HepG2 (cell line): ENCODE measurements around the gene GALR2. TPM values are rescaled to one million over a fixed set of nuclear protein-coding genes. Genes with fewer than 3 reads are reported as not detected.

Experiments used
- ATAC-seq: fragments of 200-7000 bp; cut with Tn5 transposase; 3 replicates; pipeline ENCODE4 v1.9.1; 2020; ENCODE audit warnings: mild to moderate bottlenecking, moderate library complexity
- BruUV-seq: library from RNA; stranded (reverse); fragments of 400-500 nt; replicated peaks from 2 replicates; lab custom pipeline; 2021; lab: Mats Ljungman, UMichigan
- CTCF ChIA-PET: fragments of 300-600 bp; formaldehyde crosslinking; extraction: SDS; loops from one replicate; lab custom pipeline; 2021; ENCODE audit warnings: low total read pairs, inconsistent platforms, low intra/inter-chr PET ratio; lab: Yijun Ruan, JAX
- POLR2A ChIA-PET: fragments of 350-600 bp; sonication (Branson Sonifier 250); formaldehyde crosslinking; loops from one replicate; lab custom pipeline; 2020; ENCODE audit warnings: antibody characterized with exemption, inconsistent platforms; lab: Yijun Ruan, JAX
- DNase-seq: peaks from one replicate; pipeline ENCODE4 v3.0.0-alpha.2; 2015; ENCODE audit warnings: low spot score
- FAIRE-seq: peaks from 3 replicates; lab custom pipeline; 2011; peaks lifted over from hg19 to GRCh38; lab: Jason Lieb, UNC
- H2AFZ ChIP-seq: one replicate; pipeline ENCODE4 v1.6.1; 2011; ENCODE audit warnings: low read length, inconsistent platforms
- H3K27ac ChIP-seq: fragments of 300-600 bp; 3 replicates; pipeline ENCODE4 v1.8.0; 2011; ENCODE audit warnings: mixed run types, mild to moderate bottlenecking, mixed read lengths, low read length, inconsistent platforms; ENCODE audit not compliant: insufficient read depth; ENCODE audit errors: extremely low read length
- H3K27me3 ChIP-seq, 2 experiments: fragments of 200-600 bp in 1 of 2; 2 replicates in 1 of 2; 3 replicates in 1 of 2; pipeline versions ENCODE4 v1.6.0 to v1.8.0; 2011; ENCODE audit warnings: low read length in 2 of 2, mild to moderate bottlenecking in 2 of 2, moderate library complexity in 2 of 2, inconsistent platforms in 1 of 2; ENCODE audit not compliant: insufficient read depth in 2 of 2, control insufficient read depth in 1 of 2
- H3K36me3 ChIP-seq, 2 experiments: fragments of 200-600 bp in 1 of 2; replicated peaks in 1 of 2; 2 replicates in 1 of 2; 3 replicates in 1 of 2; pipeline versions ENCODE4 v1.5.1 to v1.8.0; 2011; ENCODE audit warnings: low read length in 2 of 2, inconsistent platforms in 1 of 2; ENCODE audit not compliant: insufficient read depth in 2 of 2, control insufficient read depth in 1 of 2
- H3K4me1 ChIP-seq: 2 replicates; pipeline ENCODE4 v1.5.1; 2012; ENCODE audit warnings: low read length, inconsistent platforms; ENCODE audit not compliant: insufficient read depth
- H3K4me2 ChIP-seq: 2 replicates; pipeline ENCODE4 v1.6.0; 2011; ENCODE audit warnings: low read depth, low read length, inconsistent platforms
- H3K4me3 ChIP-seq, 3 experiments: fragments of 200-600 bp in 1 of 3; sonication (generic), shearing (Covaris generic) in 1 of 3; replicated peaks in 1 of 3; 2 replicates each; pipeline ENCODE4 v1.5.1; 2011 to 2016; ENCODE audit warnings: low read length in 3 of 3, inconsistent platforms in 2 of 3, low read depth in 2 of 3, mild to moderate bottlenecking in 2 of 3, control low read depth in 1 of 3, mixed read lengths in 1 of 3; ENCODE audit not compliant: insufficient read depth in 1 of 3
- H3K79me2 ChIP-seq: one replicate; pipeline ENCODE4 v1.6.1; 2011; ENCODE audit warnings: low read length, inconsistent platforms; ENCODE audit not compliant: insufficient read depth
- H3K9ac ChIP-seq: 2 replicates; pipeline ENCODE4 v1.6.0; 2011; ENCODE audit warnings: mild to moderate bottlenecking, low read depth, low read length, inconsistent platforms; ENCODE audit not compliant: insufficient read depth
- H3K9me3 ChIP-seq: 2 replicates; pipeline ENCODE4 v1.5.1; 2012; ENCODE audit warnings: mild to moderate bottlenecking, low read length
- H4K20me1 ChIP-seq: 2 replicates; pipeline ENCODE4 v1.6.0; 2011; ENCODE audit warnings: inconsistent platforms, mild to moderate bottlenecking, low read length, moderate library complexity; ENCODE audit not compliant: insufficient read depth
- AKAP8 ChIP-seq: sonication (generic); formaldehyde crosslinking; IDR thresholded peaks from 2 replicates; pipeline ENCODE4 v1.5.1; 2020; ENCODE audit warnings: mild to moderate bottlenecking, missing genetic modification reagents
- GPN1 ChIP-seq: sonication (generic); formaldehyde crosslinking; IDR thresholded peaks from 2 replicates; pipeline ENCODE4 v1.5.1; 2020; ENCODE audit warnings: missing genetic modification reagents, borderline replicate concordance
- KAT7 ChIP-seq: IDR thresholded peaks from 2 replicates; pipeline ENCODE4 v1.6.1; 2018; ENCODE audit warnings: borderline replicate concordance, missing compliant biosample characterization
- ZNF326 ChIP-seq: sonication (generic); formaldehyde crosslinking; IDR thresholded peaks from 2 replicates; pipeline ENCODE4 v1.4.0; 2020; ENCODE audit warnings: missing genetic modification reagents, borderline replicate concordance
- ZSCAN22 ChIP-seq: sonication (generic); formaldehyde crosslinking; IDR thresholded peaks from 2 replicates; pipeline ENCODE4 v1.4.0; 2020; ENCODE audit warnings: mild to moderate bottlenecking, missing genetic modification reagents
- WGBS: methylation state at CpG from one replicate; pipeline ENCODE4 v1.1.6; 2017; ENCODE audit warnings: low lambda C conversion rate; 5-methylcytosine and 5-hydroxymethylcytosine counted together
- in situ Hi-C: cut with HindIII; loops from 2 replicates; pipeline ENCODE4 v1.10.0; 2017; ENCODE audit warnings: low pct_unique_long_range_greater_than_20kb; ENCODE audit not compliant: extremely low pct_ligation_motif_present
- intact Hi-C: fragments of 100-400 bp; cut with micrococcal nuclease; formaldehyde crosslinking; loops from one replicate; pipeline ENCODE4 v1.10.0; 2022; ENCODE audit not compliant: unreplicated experiment
- polyA plus RNA-seq, 8 experiments: library from polyadenylated mRNA; depleted of rRNA in 3 of 8; stranded (reverse) in 7 of 8; unstranded in 1 of 8; fragments of >200 nt; fragmentation: Illumina TruSeq in 4 of 8; extraction: Trizol in 4 of 8; gene quantifications; 2 replicates each; pipeline versions ENCODE4 v1.2.1 to v1.2.3, GENCODE V29; 2011 to 2016; ENCODE audit warnings: low read depth in 4 of 8, missing spikeins in 1 of 8, mixed read lengths in 1 of 8; ENCODE audit not compliant: insufficient read depth in 1 of 8
- total RNA-seq, 5 experiments: library from RNA; depleted of rRNA; stranded (reverse); fragments of >200 nt; fragmentation: Illumina TruSeq; extraction: Trizol; gene quantifications; 2 replicates each; pipeline ENCODE4 v1.2.3, GENCODE V29; 2016; ENCODE audit warnings: low read depth in 1 of 5
- TF ChIP-seq, protein P1 (sequence below): sonication (generic); formaldehyde crosslinking; conservative IDR thresholded peaks from 2 replicates; pipeline ENCODE4 v1.4.0; 2020; ENCODE audit warnings: mild to moderate bottlenecking, missing genetic modification reagents, moderate library complexity
- TF ChIP-seq, protein P2 (sequence below): IDR thresholded peaks from 2 replicates; pipeline ENCODE4 v1.6.1; 2016; ENCODE audit warnings: control low read depth
- TF ChIP-seq, protein P3 (sequence below): sonication (generic); formaldehyde crosslinking; IDR thresholded peaks from 2 replicates; pipeline ENCODE4 v1.5.1; 2020; ENCODE audit warnings: missing genetic modification reagents, mild to moderate bottlenecking, borderline replicate concordance
- TF ChIP-seq, protein P4 (sequence below), 2 experiments: sonication (generic) in 1 of 2; formaldehyde crosslinking in 1 of 2; IDR thresholded peaks; 2 replicates each; pipeline versions ENCODE4 v1.6.1 to v1.9.0; 2014 to 2022; ENCODE audit warnings: antibody characterized with exemption in 1 of 2, borderline replicate concordance in 1 of 2, inconsistent platforms in 1 of 2, low read depth in 1 of 2, missing genetic modification reagents in 1 of 2
- TF ChIP-seq, protein P5 (sequence below): sonication (generic); formaldehyde crosslinking; IDR thresholded peaks from 2 replicates; pipeline ENCODE4 v1.9.0; 2021; ENCODE audit warnings: missing genetic modification reagents, mild to moderate bottlenecking, borderline replicate concordance

GALR2 gene
- total and polyA plus RNA-seq, 2 of the 13 experiments (the other 11 are each of a cell fraction or from before 2014, with no cell fraction given), result 0.48 to 0.58 TPM

DNA sequence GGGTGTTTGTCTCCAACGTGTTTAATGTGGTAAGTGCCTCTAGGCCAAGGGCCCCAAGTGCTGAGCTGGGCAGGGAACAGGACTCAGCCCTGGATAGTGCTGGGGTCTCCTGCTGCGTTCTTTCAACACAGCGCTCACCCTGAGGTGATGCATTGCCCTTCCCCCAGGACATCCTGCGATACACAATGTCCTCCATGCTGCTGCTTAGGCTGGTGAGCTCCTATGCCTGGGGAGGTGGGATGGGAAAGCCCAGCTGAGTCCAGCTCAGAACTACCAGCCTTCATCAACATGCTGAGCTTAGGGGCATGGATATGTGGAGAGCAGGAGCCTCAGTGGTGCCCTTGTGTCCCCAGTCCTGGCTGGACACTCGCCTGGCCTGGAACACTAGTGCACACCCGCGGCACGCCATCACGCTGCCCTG is 5.0 kb downstream of the GALR2 start:
- Histone ChIP-seq H3K9me3 (no peaks in the 10 kb centered on the region), H3K9ac (no peak overlapping the region), H3K27me3 (peaks cover 20 to 46% of the 10 kb centered on the region in 2 experiments; a peak in 4 of 5 replicates), H3K4me3 (no peak overlapping the region), H4K20me1 (0 out of 2 replicates have a peak, but pooled peaks cover 8% of the 10 kb centered on the region), H2AFZ (no peak overlapping the region), H3K4me2 (no peak overlapping the region), H3K36me3 (peaks cover 6 to 8% of the 10 kb centered on the region in 2 experiments; a peak in 4 of 5 replicates), H3K4me1 (peaks cover 36% of the 10 kb centered on the region), H3K27ac (no peak overlapping the region), H3K79me2 (no peaks in the 10 kb centered on the region)
- POLR2A ChIA-PET, result interaction anchor here (1.1 to 1.5 kb wide), 3 partner anchors 13 to 40 kb away, joined by 3 to 5 read pairs (median 3); partner anchors contain the start of gene EXOC7
- CTCF ChIA-PET, result no interaction called here
- no peak; the same call in 2 of the 3 replicates for ATAC-seq
- DNase-seq, result no peak
- in situ Hi-C loops (no loop called here), intact Hi-C loops (loop anchor here (2.0 kb wide), 1 partner anchor 23 kb away; the partner anchor contains the start of gene EXOC7)
- 57% methylated on average over 4 of the region's 9 CpGs for WGBS
- BruUV-seq, result no TSS peak
- no peak for FAIRE-seq
- TF ChIP-seq, protein P1, sequence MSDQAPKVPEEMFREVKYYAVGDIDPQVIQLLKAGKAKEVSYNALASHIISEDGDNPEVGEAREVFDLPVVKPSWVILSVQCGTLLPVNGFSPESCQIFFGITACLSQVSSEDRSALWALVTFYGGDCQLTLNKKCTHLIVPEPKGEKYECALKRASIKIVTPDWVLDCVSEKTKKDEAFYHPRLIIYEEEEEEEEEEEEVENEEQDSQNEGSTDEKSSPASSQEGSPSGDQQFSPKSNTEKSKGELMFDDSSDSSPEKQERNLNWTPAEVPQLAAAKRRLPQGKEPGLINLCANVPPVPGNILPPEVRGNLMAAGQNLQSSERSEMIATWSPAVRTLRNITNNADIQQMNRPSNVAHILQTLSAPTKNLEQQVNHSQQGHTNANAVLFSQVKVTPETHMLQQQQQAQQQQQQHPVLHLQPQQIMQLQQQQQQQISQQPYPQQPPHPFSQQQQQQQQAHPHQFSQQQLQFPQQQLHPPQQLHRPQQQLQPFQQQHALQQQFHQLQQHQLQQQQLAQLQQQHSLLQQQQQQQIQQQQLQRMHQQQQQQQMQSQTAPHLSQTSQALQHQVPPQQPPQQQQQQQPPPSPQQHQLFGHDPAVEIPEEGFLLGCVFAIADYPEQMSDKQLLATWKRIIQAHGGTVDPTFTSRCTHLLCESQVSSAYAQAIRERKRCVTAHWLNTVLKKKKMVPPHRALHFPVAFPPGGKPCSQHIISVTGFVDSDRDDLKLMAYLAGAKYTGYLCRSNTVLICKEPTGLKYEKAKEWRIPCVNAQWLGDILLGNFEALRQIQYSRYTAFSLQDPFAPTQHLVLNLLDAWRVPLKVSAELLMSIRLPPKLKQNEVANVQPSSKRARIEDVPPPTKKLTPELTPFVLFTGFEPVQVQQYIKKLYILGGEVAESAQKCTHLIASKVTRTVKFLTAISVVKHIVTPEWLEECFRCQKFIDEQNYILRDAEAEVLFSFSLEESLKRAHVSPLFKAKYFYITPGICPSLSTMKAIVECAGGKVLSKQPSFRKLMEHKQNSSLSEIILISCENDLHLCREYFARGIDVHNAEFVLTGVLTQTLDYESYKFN, result no peak
- TF ChIP-seq KAT7 (CRISPR knock-in tag) (no peak), ZNF326 (CRISPR knock-in tag) (peak; percentile 92), AKAP8 (peak; percentile 91), ZSCAN22 (CRISPR knock-in tag) (no peak), GPN1 (CRISPR knock-in tag) (no peak)
- TF ChIP-seq, protein P2, sequence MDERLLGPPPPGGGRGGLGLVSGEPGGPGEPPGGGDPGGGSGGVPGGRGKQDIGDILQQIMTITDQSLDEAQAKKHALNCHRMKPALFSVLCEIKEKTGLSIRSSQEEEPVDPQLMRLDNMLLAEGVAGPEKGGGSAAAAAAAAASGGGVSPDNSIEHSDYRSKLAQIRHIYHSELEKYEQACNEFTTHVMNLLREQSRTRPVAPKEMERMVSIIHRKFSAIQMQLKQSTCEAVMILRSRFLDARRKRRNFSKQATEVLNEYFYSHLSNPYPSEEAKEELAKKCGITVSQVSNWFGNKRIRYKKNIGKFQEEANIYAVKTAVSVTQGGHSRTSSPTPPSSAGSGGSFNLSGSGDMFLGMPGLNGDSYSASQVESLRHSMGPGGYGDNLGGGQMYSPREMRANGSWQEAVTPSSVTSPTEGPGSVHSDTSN, result no peak
- TF ChIP-seq, protein P3, sequence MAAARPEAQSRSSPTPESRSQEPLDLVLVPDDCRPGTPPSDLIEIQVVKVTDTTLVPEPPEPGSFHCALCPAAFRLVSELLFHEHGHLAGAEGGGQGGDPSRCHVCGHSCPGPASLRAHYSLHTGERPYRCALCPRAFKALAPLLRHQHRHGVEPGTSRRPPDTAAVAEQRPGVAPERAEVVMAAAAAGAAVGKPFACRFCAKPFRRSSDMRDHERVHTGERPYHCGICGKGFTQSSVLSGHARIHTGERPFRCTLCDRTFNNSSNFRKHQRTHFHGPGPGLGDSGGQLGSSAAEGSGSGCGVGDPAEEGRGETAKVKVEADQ (CRISPR knock-in tag), result 0 out of 2 replicates have a peak, but pooled peaks have one; percentile 55
- TF ChIP-seq, protein P4, sequence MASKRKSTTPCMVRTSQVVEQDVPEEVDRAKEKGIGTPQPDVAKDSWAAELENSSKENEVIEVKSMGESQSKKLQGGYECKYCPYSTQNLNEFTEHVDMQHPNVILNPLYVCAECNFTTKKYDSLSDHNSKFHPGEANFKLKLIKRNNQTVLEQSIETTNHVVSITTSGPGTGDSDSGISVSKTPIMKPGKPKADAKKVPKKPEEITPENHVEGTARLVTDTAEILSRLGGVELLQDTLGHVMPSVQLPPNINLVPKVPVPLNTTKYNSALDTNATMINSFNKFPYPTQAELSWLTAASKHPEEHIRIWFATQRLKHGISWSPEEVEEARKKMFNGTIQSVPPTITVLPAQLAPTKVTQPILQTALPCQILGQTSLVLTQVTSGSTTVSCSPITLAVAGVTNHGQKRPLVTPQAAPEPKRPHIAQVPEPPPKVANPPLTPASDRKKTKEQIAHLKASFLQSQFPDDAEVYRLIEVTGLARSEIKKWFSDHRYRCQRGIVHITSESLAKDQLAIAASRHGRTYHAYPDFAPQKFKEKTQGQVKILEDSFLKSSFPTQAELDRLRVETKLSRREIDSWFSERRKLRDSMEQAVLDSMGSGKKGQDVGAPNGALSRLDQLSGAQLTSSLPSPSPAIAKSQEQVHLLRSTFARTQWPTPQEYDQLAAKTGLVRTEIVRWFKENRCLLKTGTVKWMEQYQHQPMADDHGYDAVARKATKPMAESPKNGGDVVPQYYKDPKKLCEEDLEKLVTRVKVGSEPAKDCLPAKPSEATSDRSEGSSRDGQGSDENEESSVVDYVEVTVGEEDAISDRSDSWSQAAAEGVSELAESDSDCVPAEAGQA (IDR thresholded peaks at IDR 0.05; ENCODE audit: low read depth), result no peak
- TF ChIP-seq, protein P4 (CRISPR knock-in tag; IDR thresholded peaks at IDR 0.05; ENCODE audit: borderline replicate concordance), result no peak
- TF ChIP-seq, protein P5, sequence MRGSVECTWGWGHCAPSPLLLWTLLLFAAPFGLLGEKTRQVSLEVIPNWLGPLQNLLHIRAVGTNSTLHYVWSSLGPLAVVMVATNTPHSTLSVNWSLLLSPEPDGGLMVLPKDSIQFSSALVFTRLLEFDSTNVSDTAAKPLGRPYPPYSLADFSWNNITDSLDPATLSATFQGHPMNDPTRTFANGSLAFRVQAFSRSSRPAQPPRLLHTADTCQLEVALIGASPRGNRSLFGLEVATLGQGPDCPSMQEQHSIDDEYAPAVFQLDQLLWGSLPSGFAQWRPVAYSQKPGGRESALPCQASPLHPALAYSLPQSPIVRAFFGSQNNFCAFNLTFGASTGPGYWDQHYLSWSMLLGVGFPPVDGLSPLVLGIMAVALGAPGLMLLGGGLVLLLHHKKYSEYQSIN (CRISPR knock-in tag), result 0 out of 2 replicates have a peak, but pooled peaks have one; percentile 60
